GM23248 (cell line): Measurements from ENCODE around the gene WNT10A.

Experiments
- EZH2 ChIP-seq: fragments of 200-600 bp; sonication (generic); IDR thresholded peaks from 2 replicates; pipeline ENCODE4 v1.6.1; 2018; ENCODE audit warnings: antibody characterized with exemption, mild to moderate bottlenecking; ENCODE audit not compliant: insufficient read depth, poor library complexity, severe bottlenecking
- EZH2phosphoT487 ChIP-seq: fragments of 200-600 bp; sonication (generic); IDR thresholded peaks from 2 replicates; pipeline ENCODE4 v1.6.1; 2018; ENCODE audit warnings: antibody characterized with exemption, moderate library complexity, mild to moderate bottlenecking, low read depth; ENCODE audit not compliant: insufficient read depth

DNA sequence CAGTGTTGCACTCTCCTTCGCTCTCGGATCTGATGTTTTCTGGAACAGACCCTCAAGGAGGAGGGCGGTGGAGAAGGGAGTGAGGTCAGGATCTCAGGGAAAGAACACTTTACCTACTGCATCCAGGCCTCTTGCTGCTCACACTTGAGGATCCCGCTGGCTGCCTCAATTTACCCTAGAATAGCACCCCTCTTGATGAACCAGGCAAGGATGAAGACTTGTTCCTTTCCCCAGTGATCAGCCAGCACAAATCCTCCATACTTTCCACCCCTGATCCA is 14.2 kb downstream of the WNT10A start:
- TF ChIP-seq EZH2 (no peak), EZH2phosphoT487 (no peak)
